Neural crest cell (in vitro differentiated cells): Measurements from ENCODE around the gene ZNF611. TPM values are rescaled to one million over a fixed set of nuclear protein-coding genes. Genes with fewer than 3 reads are reported as not detected.
"Not testable (repeated sequence)": the region's sequence is repeated elsewhere in the genome, so short reads cannot be mapped to it uniquely, and the experiment has no call there.

Source experiments
- DNase-seq: peaks from one replicate; pipeline ENCODE4 v3.0.0; 2021; ENCODE audit warnings: low read depth, mixed read lengths, low spot score
- H3K27ac Mint-ChIP-seq: one replicate; pipeline ENCODE4 v1.8.0; 2021; ENCODE audit warnings: mild to moderate bottlenecking, mixed read lengths; ENCODE audit not compliant: unreplicated experiment
- H3K27me3 Mint-ChIP-seq: 2 replicates; pipeline ENCODE4 v1.8.0; 2021; ENCODE audit warnings: low read depth, mild to moderate bottlenecking, mixed read lengths
- H3K36me3 Mint-ChIP-seq: 2 replicates; pipeline ENCODE4 v1.8.0; 2021; ENCODE audit warnings: low read depth, mild to moderate bottlenecking, mixed read lengths
- H3K4me1 Mint-ChIP-seq: 2 replicates; pipeline ENCODE4 v1.8.0; 2021; ENCODE audit warnings: mixed read lengths
- H3K4me3 Mint-ChIP-seq: one replicate; pipeline ENCODE4 v1.8.0; 2021; ENCODE audit warnings: mild to moderate bottlenecking, mixed read lengths
- H3K9me3 Mint-ChIP-seq: 2 replicates; pipeline ENCODE4 v1.8.0; 2021; ENCODE audit warnings: mixed read lengths
- total RNA-seq: library from RNA; stranded (reverse); gene quantifications from 2 replicates; pipeline ENCODE4 v1.2.1, GENCODE V29; 2021
- TF ChIP-seq, protein P1 (sequence below): fragments of 200-600 bp; sonication (generic); conservative IDR thresholded peaks from 2 replicates; pipeline ENCODE4 v1.5.0; 2021; ENCODE audit warnings: antibody characterized with exemption, mild to moderate bottlenecking

Gene ZNF611
- total RNA-seq, 1 donor from 2014 or later = 25.7 TPM

GRCh38 chr19:52734331-52734892, 432 bp downstream of the ZNF611 start:
- TF ChIP-seq, protein P1, sequence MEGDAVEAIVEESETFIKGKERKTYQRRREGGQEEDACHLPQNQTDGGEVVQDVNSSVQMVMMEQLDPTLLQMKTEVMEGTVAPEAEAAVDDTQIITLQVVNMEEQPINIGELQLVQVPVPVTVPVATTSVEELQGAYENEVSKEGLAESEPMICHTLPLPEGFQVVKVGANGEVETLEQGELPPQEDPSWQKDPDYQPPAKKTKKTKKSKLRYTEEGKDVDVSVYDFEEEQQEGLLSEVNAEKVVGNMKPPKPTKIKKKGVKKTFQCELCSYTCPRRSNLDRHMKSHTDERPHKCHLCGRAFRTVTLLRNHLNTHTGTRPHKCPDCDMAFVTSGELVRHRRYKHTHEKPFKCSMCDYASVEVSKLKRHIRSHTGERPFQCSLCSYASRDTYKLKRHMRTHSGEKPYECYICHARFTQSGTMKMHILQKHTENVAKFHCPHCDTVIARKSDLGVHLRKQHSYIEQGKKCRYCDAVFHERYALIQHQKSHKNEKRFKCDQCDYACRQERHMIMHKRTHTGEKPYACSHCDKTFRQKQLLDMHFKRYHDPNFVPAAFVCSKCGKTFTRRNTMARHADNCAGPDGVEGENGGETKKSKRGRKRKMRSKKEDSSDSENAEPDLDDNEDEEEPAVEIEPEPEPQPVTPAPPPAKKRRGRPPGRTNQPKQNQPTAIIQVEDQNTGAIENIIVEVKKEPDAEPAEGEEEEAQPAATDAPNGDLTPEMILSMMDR = no peak
- H3K27me3 Mint-ChIP-seq = no peaks in the 10 kb centered on the region
- peaks cover 34% of the 10 kb centered on the region for H3K4me1 Mint-ChIP-seq
- no peaks in the 10 kb centered on the region for H3K9me3 Mint-ChIP-seq
- no peaks in the 10 kb centered on the region for H3K36me3 Mint-ChIP-seq
- peak overlapping the region; percentile 99 for H3K4me3 Mint-ChIP-seq
- H3K27ac Mint-ChIP-seq = peak overlapping the region; percentile 89
- peak; percentile 11 for DNase-seq

- not testable (repeated sequence) for DNase-seq, H3K9me3 Mint-ChIP-seq, H3K27ac Mint-ChIP-seq, H3K4me1 Mint-ChIP-seq, H3K27me3 Mint-ChIP-seq, H3K4me3 Mint-ChIP-seq
- H3K36me3 Mint-ChIP-seq = peaks cover 33% of the 10 kb centered on the region
Measured at GRCh38 chr19:52726051-52726450, 8.8 kb downstream of the ZNF611 start.

DNA sequence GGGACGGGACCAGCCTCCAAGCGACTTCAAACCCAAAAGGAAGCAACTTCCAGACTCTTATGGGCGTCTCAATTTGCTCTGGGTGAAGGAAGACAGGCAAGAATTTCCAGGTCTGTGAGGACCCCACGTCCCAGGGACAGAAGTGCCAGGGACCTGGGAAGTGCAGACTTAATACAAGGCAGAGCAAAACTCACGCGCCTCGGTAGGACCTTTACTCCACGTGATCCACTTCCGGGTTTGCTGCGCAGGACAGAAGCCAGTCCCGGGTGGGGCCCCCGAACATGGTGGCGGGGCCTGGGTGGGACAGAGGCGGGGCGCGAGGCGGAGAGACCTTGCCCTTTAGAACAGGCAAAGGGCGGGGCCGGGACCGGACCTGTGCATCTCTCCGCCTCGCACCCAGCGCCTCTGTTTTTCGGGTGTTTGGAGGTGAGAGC, 9.3 kb downstream of the ZNF611 start:
- Mint-ChIP-seq H3K36me3 (peaks cover 34% of the 10 kb centered on the region), H3K9me3 (no peaks in the 10 kb centered on the region), H3K4me1 (peaks cover 4% of the 10 kb centered on the region), H3K4me3 (no peak overlapping the region), H3K27me3 (no peaks in the 10 kb centered on the region), H3K27ac (no peak overlapping the region)
- TF ChIP-seq, protein P1 = no peak
- DNase-seq = no peak

- H3K36me3 Mint-ChIP-seq = peaks cover 37% of the 10 kb centered on the region
Measured at GRCh38 chr19:52724701-52725514, 9.9 kb downstream of the ZNF611 start.

DNA sequence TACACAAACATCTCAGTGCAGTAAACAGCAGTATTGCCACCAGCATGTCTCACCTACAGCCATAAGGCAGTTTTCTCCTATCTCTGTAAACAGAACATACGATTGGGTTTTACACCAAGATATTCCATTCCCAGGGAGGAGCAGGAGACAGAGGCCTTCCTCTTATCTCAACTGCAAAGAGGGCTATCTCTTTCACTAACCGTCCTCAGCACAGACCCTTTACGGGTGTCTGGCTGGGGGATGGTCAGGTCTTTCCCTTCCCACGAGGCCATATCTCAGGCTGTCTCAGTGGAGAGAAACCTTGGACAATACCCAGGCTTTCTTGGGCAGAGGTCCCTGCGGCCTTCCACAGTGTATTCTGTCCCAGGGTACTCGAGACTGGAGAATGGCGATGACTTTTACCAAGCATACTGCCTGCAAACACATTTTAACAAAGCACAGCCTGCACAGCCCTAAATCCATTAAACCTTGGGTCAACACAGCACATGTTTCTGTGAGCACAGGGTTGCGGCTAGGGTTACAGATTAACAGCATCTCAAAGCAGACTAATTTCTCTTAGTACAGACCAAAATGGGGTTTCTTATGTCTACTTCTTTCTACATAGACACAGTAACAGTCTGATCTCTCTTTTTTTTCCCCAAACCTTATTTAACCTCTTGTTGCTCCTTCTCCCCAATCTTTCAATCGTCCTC, 10.8 kb downstream of the ZNF611 start:
- H3K27me3 Mint-ChIP-seq, DNase-seq, H3K27ac Mint-ChIP-seq, H3K4me3 Mint-ChIP-seq, H3K9me3 Mint-ChIP-seq, H3K4me1 Mint-ChIP-seq: not testable (repeated sequence)
- H3K36me3 Mint-ChIP-seq = peaks cover 45% of the 10 kb centered on the region

More at GRCh38 chr19:52724701-52725514, 9.9 kb downstream of the ZNF611 start:
- Mint-ChIP-seq H3K4me3 (no peak overlapping the region), H3K27ac (peak overlapping the region; percentile 86), H3K4me1 (peaks cover 4% of the 10 kb centered on the region), H3K9me3 (no peaks in the 10 kb centered on the region), H3K27me3 (no peaks in the 10 kb centered on the region)
- TF ChIP-seq, protein P1 = no peak
- DNase-seq = no peak

DNA sequence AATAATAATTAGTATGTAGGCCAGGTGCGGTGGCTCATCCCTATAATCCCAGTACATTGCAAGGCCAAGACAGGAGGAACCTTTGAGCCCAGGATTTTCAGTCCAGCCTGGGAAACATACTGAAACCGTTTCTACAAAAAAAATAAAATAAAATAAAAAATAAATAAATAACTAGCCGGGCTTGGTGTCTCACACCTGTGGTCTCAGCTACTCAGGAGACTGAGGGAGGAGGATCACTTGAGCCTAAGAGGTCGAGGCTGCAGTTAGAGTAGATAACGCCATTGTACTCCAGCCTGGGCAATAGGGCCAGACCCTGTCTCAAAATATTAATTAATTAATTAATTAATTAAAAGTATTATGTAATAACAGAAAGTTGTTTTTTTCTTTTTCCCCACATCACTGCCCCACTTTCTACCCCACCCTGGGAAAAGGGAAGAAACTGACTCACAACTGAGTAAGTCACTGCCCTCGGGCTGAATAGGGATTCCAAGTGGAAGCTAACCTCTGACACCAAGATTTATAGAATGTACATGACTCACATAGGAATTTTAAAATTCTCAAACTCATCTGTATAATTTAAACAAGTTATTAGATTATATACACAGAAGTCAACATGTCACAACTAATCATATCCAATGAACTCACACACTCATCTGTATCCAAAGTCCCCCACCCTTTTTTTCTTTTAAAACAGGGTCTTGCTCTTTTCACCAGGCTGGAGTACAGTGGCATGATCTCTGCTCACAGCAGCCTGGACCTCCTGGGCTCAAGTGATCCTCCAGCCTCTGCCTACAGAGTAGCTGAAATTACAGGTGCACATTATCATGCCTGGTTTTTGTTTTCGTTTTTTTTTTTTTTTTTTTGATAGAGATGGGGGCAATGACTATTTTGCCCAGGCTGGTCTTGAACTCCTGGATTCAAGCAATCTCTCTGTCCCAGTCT, 12.5 kb downstream of the ZNF611 start:
- H3K4me3 Mint-ChIP-seq = no peak overlapping the region
- peaks cover 46% of the 10 kb centered on the region for H3K36me3 Mint-ChIP-seq
- no peak overlapping the region for H3K27ac Mint-ChIP-seq
- H3K27me3 Mint-ChIP-seq = no peaks in the 10 kb centered on the region
- H3K4me1 Mint-ChIP-seq = peaks cover under 1% of the 10 kb centered on the region
- no peaks in the 10 kb centered on the region for H3K9me3 Mint-ChIP-seq
- no peak for DNase-seq
- TF ChIP-seq, protein P1 = no peak

DNA sequence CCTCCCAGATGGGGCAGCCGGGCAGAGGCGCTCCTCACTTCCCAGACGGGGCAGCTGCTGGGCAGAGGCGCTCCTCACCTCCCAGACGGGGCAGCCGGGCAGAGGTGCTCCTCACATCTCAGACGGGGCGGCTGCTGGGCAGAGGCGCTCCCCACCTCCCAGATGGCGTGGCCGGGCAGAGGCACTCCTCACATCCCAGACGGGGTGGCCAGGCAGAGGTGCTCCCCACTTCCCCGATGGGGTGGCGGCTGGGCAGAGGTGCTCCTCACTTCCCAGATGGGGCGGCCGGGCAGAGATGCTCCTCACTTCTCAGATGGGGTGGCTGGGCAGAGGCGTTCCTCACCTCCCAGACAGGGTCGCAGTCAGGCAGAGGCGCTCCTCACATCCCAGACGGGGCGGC, 14.3 kb downstream of the ZNF611 start:
- H3K9me3 Mint-ChIP-seq, H3K4me3 Mint-ChIP-seq, H3K27ac Mint-ChIP-seq, DNase-seq, H3K27me3 Mint-ChIP-seq: not testable (repeated sequence)
- peaks cover 17% of the 10 kb centered on the region for H3K4me1 Mint-ChIP-seq
- peaks cover 50% of the 10 kb centered on the region for H3K36me3 Mint-ChIP-seq
